Spinal cord (tissue), 10 donors: Measurements from ENCODE around the gene RPL32. TPM values are rescaled to one million over a fixed set of nuclear protein-coding genes. Genes with fewer than 3 reads are reported as not detected.

Experiments used
- DNase-seq, 6 donors: peaks; one replicate each; pipeline versions ENCODE4 v3.0.0 to v3.0.0-alpha.2; 2013 to 2015; ENCODE audit warnings: low spot score in 6 of 6, low read depth in 4 of 6
- H3K27ac ChIP-seq: one replicate; pipeline ENCODE4 v1.5.1; 2013; ENCODE audit warnings: low read depth, low read length, control low read depth
- H3K27me3 ChIP-seq: one replicate; pipeline ENCODE4 v1.6.1; 2013; ENCODE audit warnings: low read length; ENCODE audit not compliant: control insufficient read depth, insufficient read depth
- H3K36me3 ChIP-seq: one replicate; pipeline ENCODE4 v1.6.1; 2013; ENCODE audit warnings: low read length; ENCODE audit not compliant: control insufficient read depth, insufficient read depth
- H3K4me1 ChIP-seq: one replicate; pipeline ENCODE4 v1.6.1; 2013; ENCODE audit warnings: low read length; ENCODE audit not compliant: control insufficient read depth, insufficient read depth
- H3K4me3 ChIP-seq: one replicate; pipeline ENCODE4 v1.5.1; 2013; ENCODE audit warnings: low read depth, low read length, control low read depth
- H3K9me3 ChIP-seq: one replicate; pipeline ENCODE4 v1.6.1; 2013; ENCODE audit warnings: low read length; ENCODE audit not compliant: control insufficient read depth, insufficient read depth
- WGBS: methylation state at CpG from one replicate; pipeline ENCODE4 v1.1.5; 2013; ENCODE audit warnings: missing lambda C conversion rate; ENCODE audit not compliant: insufficient coverage; 5-methylcytosine and 5-hydroxymethylcytosine counted together
- polyA plus RNA-seq, 2 donors: library from polyadenylated mRNA; unstranded; fragments of 120-200 nt; gene quantifications; one replicate each; pipeline ENCODE4 v1.2.1, GENCODE V29; 2013; ENCODE audit not compliant: insufficient read length in 2 of 2
- total RNA-seq, 2 donors: library from RNA; depleted of rRNA in 1 of 2; stranded (reverse); fragments of 120-200 nt in 1 of 2; fragments of >200 nt in 1 of 2; gene quantifications; one replicate each; pipeline versions ENCODE4 v1.2.3 to v1.2.4, GENCODE V29; 2013 to 2014
- donor health status: healthy.

RPL32 gene
- total and polyA plus RNA-seq, 4 donors, result 1,237 to 2,331 (median 1,635) TPM

GRCh38 chr3:12837295-12837986 is 3.9 kb downstream of the RPL32 start:
- no peak for DNase-seq
- WGBS, result 90% methylated on average over 3 of the region's 6 CpGs
- Histone ChIP-seq H3K27me3 (no peaks in the 10 kb centered on the region), H3K27ac (no peak overlapping the region), H3K4me1 (peaks cover 15% of the 10 kb centered on the region), H3K9me3 (no peaks in the 10 kb centered on the region), H3K36me3 (peaks cover 41% of the 10 kb centered on the region), H3K4me3 (no peak overlapping the region)

- no peak for DNase-seq
- H3K9me3 ChIP-seq, result no peaks in the 10 kb centered on the region
- peaks cover 8% of the 10 kb centered on the region for H3K4me1 ChIP-seq
- WGBS, result 97% methylated on average over 3 of the region's 6 CpGs
- H3K27ac ChIP-seq, result no peak overlapping the region
- no peak overlapping the region for H3K4me3 ChIP-seq
- H3K36me3 ChIP-seq, result peaks cover 59% of the 10 kb centered on the region
- no peaks in the 10 kb centered on the region for H3K27me3 ChIP-seq
These were observed 6.2 kb downstream of the RPL32 start for GRCh38 chr3:12835052-12835665.

- Histone ChIP-seq H3K27ac (no peak overlapping the region), H3K36me3 (peaks cover 69% of the 10 kb centered on the region), H3K9me3 (no peaks in the 10 kb centered on the region), H3K4me1 (peaks cover 5% of the 10 kb centered on the region), H3K27me3 (no peaks in the 10 kb centered on the region), H3K4me3 (no peak overlapping the region)
- 83% methylated on average over 12 of the region's 13 CpGs for WGBS
- no peak for DNase-seq
These were observed 7.9 kb downstream of the RPL32 start for GRCh38 chr3:12833222-12834161.

- no peak for DNase-seq
- no peak overlapping the region for H3K4me3 ChIP-seq
- H3K36me3 ChIP-seq, result peaks cover 69% of the 10 kb centered on the region
- 72% methylated on average over 3 of the region's 7 CpGs for WGBS
- H3K9me3 ChIP-seq, result no peaks in the 10 kb centered on the region
- H3K4me1 ChIP-seq, result no peaks in the 10 kb centered on the region
- no peaks in the 10 kb centered on the region for H3K27me3 ChIP-seq
- H3K27ac ChIP-seq, result no peak overlapping the region
These were observed 8.8 kb downstream of the RPL32 start for GRCh38 chr3:12832350-12833221.

GRCh38 chr3:12831301-12831866 is 10.0 kb downstream of the RPL32 start:
- Histone ChIP-seq H3K36me3 (peaks cover 75% of the 10 kb centered on the region), H3K27ac (no peak overlapping the region)
- 80% methylated on average over 3 of the region's 5 CpGs for WGBS

GRCh38 chr3:12830785-12831156 is 10.6 kb downstream of the RPL32 start:
- H3K4me1 ChIP-seq, result no peaks in the 10 kb centered on the region
- DNase-seq, result no peak
- 83% methylated on average over 3 of the region's 4 CpGs for WGBS
- H3K9me3 ChIP-seq, result no peaks in the 10 kb centered on the region
- no peak overlapping the region for H3K4me3 ChIP-seq
- peaks cover 74% of the 10 kb centered on the region for H3K36me3 ChIP-seq
- H3K27ac ChIP-seq, result no peak overlapping the region
- H3K27me3 ChIP-seq, result no peaks in the 10 kb centered on the region

More at GRCh38 chr3:12831301-12831866, 10.0 kb downstream of the RPL32 start:
- Histone ChIP-seq H3K9me3 (no peaks in the 10 kb centered on the region), H3K27me3 (no peaks in the 10 kb centered on the region), H3K4me3 (no peak overlapping the region), H3K4me1 (no peaks in the 10 kb centered on the region)
- no peak for DNase-seq

GRCh38 chr3:12829886-12830784 is 11.2 kb downstream of the RPL32 start:
- Histone ChIP-seq H3K27ac (no peak overlapping the region), H3K4me1 (no peaks in the 10 kb centered on the region), H3K4me3 (no peak overlapping the region), H3K27me3 (no peaks in the 10 kb centered on the region), H3K9me3 (no peaks in the 10 kb centered on the region), H3K36me3 (peaks cover 78% of the 10 kb centered on the region)
- 81% methylated on average over 12 of the region's 17 CpGs for WGBS
- DNase-seq, result no peak

GRCh38 chr3:12829404-12829803 is 12.0 kb downstream of the RPL32 start:
- DNase-seq, result no peak
- Histone ChIP-seq H3K4me1 (no peaks in the 10 kb centered on the region), H3K27me3 (no peaks in the 10 kb centered on the region), H3K4me3 (no peak overlapping the region), H3K36me3 (peaks cover 76% of the 10 kb centered on the region), H3K9me3 (no peaks in the 10 kb centered on the region), H3K27ac (no peak overlapping the region)
- no CpG with 5 or more reads among the region's 4 CpGs for WGBS
